SW 1271 (cell line): ENCODE data around the gene CBFA2T3.

ENCODE experiments used
- DNase-seq, 2 experiments: peaks; one replicate each; lab custom pipeline; 2025; lab: John Stamatoyannopoulos, UW

Gene CBFA2T3

GRCh38 chr16:88938777-88939244, 38.2 kb downstream of the CBFA2T3 start:
- no peak for DNase-seq

- no peak for DNase-seq
Measured at GRCh38 chr16:88938119-88938776, 38.8 kb downstream of the CBFA2T3 start.

- DNase-seq: no peak
Measured at GRCh38 chr16:88937206-88937621, 39.8 kb downstream of the CBFA2T3 start.

- no peak for DNase-seq
Measured at GRCh38 chr16:88936556-88937205, 40.3 kb downstream of the CBFA2T3 start.

GRCh38 chr16:88936008-88936555, 40.9 kb downstream of the CBFA2T3 start:
- DNase-seq: no peak

GRCh38 chr16:88934066-88934667, 42.8 kb downstream of the CBFA2T3 start:
- DNase-seq: no peak

- DNase-seq: no peak
Measured at GRCh38 chr16:88932929-88933328, 44.1 kb downstream of the CBFA2T3 start.

- DNase-seq: no peak
Measured at GRCh38 chr16:88931936-88932335, 45.1 kb downstream of the CBFA2T3 start.

GRCh38 chr16:88931373-88931900, 45.6 kb downstream of the CBFA2T3 start:
- DNase-seq: no peak

- DNase-seq: no peak
Measured at GRCh38 chr16:88930716-88931115, 46.3 kb downstream of the CBFA2T3 start.

GRCh38 chr16:88929091-88929445, 47.9 kb downstream of the CBFA2T3 start:
- DNase-seq: no peak

- DNase-seq: no peak
Measured at GRCh38 chr16:88928405-88929090, 48.5 kb downstream of the CBFA2T3 start.

GRCh38 chr16:88927661-88928060, 49.3 kb downstream of the CBFA2T3 start:
- no peak for DNase-seq

GRCh38 chr16:88927010-88927409, 50.0 kb downstream of the CBFA2T3 start:
- no peak for DNase-seq

GRCh38 chr16:88926374-88926990, 50.5 kb downstream of the CBFA2T3 start:
- peak in 1 of 2 experiments; percentile 38 for DNase-seq

GRCh38 chr16:88925540-88925887, 51.5 kb downstream of the CBFA2T3 start:
- no peak for DNase-seq

GRCh38 chr16:88924834-88925539, 52.0 kb downstream of the CBFA2T3 start:
- DNase-seq: peak; percentile 52 to 63

- no peak for DNase-seq
Measured at GRCh38 chr16:88923926-88924833, 52.8 kb downstream of the CBFA2T3 start.

- DNase-seq: no peak
Measured at GRCh38 chr16:88923450-88923849, 53.6 kb downstream of the CBFA2T3 start.

GRCh38 chr16:88922826-88923410, 54.1 kb downstream of the CBFA2T3 start:
- DNase-seq: no peak
